Measurements from ENCODE around the gene BTBD18.
A peak's percentile ranks its signal among the peaks of the same experiment; 100 is the strongest.

The BTBD18 gene

DNA sequence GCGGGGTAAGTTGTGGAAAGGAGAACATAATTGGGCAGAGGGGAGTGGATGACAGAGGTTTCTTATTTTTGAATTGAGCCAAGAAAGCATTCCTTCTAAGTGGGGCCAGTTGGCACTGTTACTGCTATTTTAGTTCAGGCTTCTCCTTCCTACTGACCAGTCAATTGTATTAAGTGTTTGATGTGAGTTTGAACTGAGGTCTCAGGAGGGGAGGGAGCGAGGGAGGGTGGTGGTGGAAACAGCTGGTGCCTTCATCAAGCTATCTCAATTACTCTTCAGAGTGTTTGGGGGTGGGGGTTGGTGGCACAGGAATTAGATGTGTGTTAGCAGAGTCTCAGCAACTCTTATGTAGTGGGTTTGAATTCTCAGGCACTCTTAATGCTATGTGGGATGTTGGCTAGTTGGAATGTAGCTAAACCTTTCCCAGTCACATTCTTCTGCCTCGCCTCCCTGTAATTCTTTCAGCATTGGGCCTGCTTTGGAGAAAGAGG lies 24.5 kb upstream of the BTBD18 start:
- peak; percentile 87 for DNase-seq (ENCODE audit: low read depth)

DNA sequence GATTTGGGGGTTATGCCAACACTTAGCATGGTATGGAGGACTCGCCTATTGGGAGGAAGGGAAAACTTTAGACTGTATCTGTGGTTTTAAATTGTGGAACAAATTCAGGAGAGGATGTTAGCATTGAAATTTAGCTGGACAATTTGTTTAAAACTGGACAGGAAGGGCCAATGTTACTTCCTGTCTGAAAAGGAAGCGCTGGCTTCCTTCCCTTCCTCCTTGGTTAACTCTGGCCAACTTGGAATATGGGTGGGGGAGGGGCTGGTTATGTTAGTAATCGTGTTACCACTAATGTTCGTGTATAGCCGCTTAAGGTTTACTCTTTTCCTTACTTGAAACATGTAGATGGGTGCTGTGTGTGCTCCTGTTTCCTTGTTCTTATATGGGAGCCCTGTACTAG lies 23.9 kb upstream of the BTBD18 start:
- no peak for DNase-seq (ENCODE audit: low read depth)

DNA sequence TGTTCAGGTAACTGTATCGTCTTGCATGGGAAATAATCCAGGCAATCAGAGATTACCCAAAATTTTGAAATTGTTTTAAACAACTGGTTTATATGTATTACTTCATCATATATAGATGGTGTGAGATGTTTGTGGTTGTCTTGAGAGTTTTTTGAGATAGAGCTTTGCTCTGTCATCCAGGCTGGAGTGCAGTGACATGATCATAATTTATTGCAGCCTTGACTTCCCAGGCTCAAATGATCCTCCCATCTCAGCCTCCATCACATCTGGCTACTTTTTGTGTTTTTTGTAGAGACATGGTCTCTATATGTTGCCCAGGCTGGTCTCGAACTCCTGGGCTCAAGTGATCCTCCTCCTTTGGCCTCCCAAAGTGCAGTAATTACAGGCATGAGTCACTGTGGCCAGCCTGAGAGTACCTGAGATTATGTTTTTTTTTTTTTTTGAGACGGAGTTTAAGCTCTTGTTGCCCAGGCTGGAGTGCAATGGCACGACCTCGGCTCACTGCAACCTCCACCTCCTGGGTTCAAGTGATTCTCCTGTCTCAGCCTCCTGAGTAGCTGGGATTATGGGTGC lies 21.5 kb upstream of the BTBD18 start:
- DNase-seq (ENCODE audit: low read depth) = no peak

DNA sequence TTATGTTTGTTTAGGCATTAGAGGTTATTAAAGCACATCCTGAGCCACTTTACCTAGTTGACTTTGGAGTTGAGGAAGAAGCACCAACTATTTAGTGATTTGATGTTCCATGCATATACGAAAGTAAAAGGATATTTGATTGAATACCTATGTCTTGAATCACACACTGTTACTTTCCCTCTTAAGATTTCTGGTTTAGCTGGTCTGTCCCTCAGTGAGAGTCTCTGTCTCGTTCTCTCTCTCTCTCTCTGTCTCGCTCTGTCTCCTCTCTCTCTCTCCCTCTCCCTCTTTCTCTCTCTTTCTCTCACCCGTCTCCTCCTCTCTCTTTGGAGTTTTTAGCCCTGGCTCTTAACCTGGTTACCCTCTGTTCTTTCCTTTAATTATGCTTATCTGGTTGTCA lies 20.9 kb upstream of the BTBD18 start:
- peak; percentile 48 for DNase-seq (ENCODE audit: low read depth)

DNA sequence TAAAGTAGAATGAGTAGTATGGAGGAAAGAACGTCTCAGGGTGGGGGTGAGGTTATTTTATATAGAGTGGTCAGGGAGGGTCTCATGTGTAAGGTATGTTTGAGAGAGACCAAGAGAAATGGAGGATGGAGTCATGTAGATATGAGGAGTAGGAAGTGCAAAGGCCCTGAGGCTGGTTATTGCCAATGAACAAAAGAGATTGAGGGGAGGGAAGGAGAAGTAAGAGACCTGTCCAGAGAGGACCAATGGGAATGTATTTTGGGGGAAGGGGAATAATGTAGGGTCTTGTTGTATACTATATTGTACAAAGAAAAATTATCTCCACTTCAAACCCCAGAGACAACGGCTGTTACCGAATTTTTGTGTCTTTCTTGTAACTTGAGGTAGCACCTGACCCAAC lies 19.7 kb upstream of the BTBD18 start:
- DNase-seq (ENCODE audit: low read depth) = no peak

DNA sequence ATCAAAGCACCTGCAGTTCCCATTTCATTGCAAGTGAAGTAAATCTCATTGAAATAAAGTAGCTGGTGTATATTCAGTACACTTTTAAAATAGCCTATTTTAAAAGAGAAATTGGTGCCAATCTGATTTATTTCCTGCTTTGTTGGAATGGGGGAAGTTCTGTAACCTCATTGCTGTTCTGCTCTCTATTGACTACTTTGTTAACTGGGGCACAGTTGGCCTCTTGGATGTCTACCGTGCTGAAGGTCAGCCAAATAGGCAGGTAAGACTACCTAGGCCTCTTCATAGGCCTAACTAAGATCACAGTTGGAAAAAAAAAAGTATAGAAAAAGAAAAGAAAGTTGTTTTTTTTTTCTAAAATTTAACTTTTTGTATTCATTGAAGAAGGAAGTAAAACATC lies 19.2 kb upstream of the BTBD18 start:
- no peak for DNase-seq (ENCODE audit: low read depth)

DNA sequence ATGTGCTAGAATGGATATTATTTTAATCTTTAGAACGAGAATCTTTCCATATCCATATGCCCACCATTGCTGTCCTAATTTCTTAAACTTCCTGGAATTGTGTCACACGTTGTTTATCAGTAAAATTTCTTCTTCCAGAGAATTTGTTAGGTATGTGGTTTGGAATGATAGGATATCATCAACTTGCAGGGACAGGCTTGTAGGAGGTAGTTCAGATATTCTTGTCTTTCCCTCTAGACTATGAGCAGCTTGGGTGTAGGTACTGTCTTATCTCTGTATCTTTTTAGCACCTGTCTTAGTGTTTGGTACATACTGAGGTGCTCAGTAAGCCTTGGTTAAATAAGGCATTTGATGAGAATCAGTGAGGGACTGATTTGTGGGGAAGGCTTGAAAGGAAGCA lies 13.4 kb upstream of the BTBD18 start:
- no peak for DNase-seq (ENCODE audit: low read depth)

DNA sequence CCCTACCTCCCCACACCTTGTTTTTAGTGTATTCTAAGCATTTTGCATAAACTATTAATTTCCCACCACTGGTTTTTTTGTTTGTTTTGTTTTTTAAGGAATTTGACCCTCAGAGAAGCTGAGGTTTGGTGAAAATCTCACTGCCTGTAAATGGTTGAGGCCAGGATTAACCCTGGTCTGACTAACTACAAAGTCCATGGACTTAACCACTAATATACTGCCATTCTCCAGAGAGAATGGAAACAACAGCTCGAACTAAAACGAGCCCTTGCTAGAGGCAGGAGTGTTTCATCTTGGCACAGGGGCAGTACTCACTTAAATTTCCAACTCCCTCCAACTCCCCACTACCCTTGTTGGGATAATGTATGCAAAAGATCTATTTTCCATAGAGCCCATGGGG lies 12.9 kb upstream of the BTBD18 start:
- peak; percentile 35 for DNase-seq (ENCODE audit: low read depth)

DNA sequence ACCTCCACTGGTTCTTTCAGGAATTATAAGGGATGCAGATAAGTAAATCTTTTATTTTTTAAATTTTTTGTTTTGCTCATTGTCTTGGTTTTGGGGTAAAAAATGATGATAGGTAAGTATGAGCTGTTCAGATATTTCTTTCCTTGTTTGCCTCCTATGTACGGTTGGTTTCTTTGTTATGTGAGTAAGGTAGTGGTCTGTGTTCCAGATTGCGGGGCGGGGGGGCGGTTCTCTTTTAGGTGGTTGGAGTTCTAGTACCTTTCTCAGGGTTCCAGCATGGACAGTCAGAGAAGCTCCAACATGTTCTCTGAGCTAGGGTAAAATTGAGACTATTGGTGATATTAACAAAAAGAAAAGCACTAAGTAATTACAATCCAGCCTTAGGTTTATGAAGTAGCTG lies 12.4 kb upstream of the BTBD18 start:
- no peak for DNase-seq (ENCODE audit: low read depth)

DNA sequence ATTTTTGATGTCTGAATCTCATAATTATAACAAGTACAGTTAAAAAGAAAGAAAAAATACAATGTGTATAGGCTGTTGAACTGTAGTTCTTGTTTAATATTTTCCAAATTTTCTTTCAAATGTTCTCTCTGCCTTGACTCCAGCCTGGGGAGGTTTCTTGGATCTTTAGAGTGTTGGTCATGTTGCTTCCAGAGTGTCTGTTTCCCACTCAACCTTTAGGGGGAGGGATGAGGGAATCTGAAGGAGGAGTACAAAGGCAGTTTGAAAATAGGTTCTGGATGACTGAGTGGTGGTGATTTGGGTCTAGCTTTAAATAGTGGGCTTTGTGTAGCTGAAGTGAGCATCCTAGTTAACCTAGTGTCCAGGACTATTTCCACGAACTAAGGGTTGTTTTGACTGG lies 11.9 kb upstream of the BTBD18 start:
- DNase-seq (ENCODE audit: low read depth) = peak; percentile 58

DNA sequence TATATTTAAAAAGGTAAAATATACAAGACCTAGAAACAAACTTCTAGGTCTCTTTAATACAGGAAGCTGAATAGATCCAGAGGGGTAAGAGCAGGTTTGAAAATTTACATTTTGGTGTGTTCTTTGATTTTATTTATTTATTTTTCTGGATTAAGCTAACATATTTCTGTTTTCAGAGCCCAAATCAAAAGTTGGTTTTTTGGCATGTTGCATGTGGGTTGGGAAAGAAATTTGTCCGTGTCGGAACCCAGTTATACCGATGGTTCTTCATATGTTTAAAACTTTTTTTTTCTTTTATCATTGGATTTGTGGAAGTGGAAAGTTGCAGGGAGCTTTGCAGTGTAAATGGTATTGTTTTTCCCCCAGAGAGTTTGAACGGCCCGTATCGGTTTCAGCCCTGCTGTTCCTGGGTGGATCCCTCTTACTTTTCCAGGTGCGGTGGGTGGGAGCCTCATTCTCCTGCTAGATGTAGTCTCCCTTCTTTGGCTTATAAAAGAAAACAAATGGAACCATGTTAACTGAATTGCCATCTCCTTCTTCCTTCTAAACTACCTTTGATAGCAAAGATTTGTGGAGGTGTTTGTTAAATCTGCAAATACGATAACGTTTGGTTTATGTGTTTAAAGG lies 10.7 kb upstream of the BTBD18 start:
- DNase-seq (ENCODE audit: low read depth) = no peak

DNA sequence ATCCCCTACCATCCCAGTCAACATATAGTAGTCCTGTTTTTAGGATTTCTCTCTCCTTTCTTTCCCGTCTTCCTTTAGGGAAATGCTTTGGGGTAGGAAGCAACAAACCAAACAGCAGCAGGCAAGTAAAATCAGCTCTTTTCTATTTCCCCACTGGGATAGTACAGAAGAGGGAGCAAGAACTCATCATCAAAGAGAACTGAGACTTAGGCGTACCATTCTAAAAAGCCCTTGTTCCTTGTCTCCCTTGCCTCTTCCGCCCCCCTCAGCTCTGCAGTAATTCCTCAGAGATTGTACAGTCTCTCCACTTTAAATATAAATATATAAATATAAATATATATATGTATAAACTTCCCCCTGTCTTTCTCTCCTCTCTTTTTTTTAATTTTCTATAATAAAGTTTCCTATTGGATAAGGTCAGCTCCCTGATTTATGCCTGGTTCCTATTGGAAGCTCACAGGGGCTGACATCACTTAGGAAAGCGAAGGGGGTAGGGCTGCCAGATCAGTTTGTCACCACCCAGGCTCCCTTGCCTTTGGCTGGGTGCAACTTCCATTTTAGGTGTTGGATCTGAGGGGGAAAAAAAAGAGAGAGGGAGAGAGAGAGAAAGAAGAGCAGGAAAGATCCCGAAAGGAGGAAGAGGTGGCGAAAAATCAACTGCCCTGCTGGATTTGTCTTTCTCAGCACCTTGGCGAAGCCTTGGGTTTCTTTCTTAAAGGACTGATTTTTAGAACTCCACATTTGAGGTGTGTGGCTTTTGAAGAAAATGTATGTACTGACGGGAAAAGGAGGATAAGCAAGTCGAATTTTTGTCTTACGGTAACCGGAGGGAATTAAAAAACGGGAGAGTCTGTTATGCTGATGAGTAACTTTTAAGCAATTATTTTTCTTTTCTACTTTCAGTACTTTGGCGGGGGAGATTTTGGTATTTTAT lies 9.9 kb upstream of the BTBD18 start, which contains the start of gene CTNND1:
Gene CTNND1, plus strand, starts transcription at position 502 of the 934 bp plus-strand sequence. CDS start 29,677 bp downstream, outside the sequence.
- DNase-seq (ENCODE audit: low read depth) = peak; percentile 98

DNA sequence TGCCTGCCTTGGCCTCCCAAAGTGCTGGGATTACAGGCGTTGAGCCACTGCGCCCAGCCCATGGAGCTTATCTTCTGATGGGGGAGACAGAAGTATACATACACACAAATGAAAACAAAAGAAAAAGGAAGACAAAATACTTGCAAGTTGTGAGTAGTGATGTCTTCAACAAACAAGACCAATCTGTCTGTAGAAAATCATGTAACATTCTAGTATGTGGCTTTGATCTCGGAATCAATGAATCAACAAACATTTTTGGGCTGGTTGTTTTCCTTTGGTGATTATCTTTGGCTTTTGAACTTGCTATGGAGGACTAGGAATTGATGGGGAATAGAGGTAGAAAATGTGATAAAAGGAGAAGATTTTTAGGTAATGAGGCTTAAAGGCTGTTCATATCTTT lies 6.6 kb upstream of the BTBD18 start:
- no peak for DNase-seq (ENCODE audit: low read depth)

DNA sequence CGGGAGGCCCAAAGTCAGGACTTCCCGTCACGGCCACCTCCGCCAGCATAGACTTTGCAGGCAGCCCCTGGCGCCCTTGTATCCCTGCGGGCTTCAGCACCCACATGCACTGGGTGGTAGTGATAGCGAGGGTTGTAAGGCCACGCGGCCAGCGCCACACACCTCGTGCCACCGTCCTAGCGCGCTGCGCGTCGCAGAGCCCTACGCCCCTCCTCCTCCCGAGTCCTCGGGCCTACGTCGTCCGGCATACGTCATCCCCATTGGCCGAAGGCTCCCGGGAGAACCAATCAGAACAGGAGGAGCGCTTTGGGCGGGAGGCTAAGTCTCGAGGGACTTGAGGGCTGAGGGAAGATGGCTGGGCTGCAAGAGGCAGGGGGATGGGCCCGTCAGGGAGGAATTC lies 1.3 kb upstream of the BTBD18 start:
- DNase-seq (ENCODE audit: low read depth) = no peak

DNA sequence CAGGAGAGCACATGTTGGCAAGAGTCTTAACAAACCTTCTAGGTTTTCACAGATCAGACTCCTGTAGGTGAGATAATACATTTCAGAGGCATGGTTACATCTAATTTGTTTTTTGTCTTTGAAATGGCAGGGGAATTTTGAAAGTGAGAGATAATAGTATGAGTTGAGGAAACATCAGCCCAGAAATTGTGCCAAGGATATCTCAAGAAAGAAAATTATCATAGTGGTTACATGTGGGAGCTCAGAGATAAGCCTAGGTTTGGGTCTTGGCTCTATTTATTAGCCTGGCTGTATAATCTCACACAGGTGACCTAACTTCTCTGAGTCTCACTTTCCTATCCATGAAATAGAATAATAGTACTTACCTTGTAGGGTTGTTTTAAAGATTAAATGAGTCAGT lies 443 bp downstream of the BTBD18 start:
- no peak for DNase-seq (ENCODE audit: low read depth)

DNA sequence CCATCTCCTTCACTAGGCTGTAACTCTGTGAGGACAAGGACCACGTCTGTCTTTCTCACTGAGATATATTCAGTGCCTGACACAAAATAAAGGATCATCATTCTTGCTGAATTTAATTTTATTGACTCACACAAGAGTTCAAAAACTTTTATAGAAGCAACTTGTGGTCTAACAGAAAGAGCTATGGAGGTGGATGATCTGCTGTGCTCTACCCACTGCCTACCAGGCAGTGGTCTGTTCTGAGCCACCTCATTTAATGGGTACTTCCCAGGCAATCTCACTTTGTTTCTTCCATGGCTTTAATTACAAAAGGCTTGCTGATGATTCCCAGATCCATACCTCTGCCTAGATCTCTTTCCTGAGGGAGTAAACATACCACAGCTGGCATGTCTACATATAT lies 4.7 kb downstream of the BTBD18 start:
- no peak for DNase-seq (ENCODE audit: low read depth)

DNA sequence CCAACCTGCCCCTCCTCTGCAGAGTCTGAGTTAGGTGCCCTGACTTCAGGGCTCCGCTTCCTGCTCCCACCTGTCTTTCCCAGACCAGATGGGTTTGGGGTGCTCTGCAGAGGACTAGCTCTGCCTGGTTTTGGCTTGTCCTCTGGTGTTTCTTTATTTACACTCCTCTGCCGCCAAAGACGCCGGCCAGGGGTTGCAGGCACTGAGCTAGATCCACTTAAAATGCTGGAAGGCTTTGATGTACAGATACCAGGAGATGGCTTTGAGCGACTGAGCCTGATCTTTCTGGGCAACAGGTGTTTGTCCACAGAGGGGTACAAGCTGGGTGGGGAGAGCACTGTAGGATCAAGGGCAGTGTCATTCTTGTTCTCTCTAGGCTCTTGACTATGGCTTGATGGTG lies 6.4 kb downstream of the BTBD18 start:
- DNase-seq (ENCODE audit: low read depth) = no peak

DNA sequence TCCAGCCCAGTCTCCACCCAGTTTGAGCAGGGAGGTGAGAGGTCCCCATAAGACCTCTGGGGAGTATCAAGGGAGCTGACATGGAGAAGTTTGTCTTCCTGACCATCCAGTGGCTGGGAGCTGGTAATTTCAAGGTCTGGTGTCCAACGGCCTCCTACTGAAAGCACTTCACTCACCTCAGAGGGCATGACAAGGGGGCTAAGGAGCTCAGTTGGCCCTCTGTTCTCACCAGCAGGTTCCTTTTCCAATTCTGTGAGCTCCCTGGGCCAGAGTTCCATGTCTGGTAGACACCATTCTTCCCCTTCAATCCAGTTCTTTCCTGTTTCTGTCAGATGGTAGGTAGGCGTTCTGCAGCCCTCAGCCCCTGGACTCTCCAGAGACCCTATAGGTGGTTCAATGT lies 7.3 kb downstream of the BTBD18 start:
- no peak for DNase-seq (ENCODE audit: low read depth)

DNA sequence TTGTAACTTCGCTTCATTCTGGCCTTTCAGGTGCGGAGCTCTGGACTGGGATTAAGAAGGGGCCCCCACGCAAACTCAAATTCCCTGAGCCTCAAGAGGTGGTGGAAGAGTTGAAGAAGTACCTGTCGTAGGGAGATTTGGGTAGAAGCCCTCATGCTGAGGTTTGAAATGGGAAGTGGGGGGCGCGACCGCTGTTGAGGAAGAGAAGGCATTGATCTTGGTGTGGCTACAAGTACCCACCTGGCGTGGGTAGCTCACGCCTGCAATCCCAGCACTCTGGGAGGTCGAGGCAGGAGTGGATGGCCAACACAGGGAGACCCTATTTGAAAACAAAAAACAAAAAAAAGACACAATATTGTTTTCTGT lies 9.5 kb downstream of the BTBD18 start:
- no peak for DNase-seq (ENCODE audit: low read depth)

DNA sequence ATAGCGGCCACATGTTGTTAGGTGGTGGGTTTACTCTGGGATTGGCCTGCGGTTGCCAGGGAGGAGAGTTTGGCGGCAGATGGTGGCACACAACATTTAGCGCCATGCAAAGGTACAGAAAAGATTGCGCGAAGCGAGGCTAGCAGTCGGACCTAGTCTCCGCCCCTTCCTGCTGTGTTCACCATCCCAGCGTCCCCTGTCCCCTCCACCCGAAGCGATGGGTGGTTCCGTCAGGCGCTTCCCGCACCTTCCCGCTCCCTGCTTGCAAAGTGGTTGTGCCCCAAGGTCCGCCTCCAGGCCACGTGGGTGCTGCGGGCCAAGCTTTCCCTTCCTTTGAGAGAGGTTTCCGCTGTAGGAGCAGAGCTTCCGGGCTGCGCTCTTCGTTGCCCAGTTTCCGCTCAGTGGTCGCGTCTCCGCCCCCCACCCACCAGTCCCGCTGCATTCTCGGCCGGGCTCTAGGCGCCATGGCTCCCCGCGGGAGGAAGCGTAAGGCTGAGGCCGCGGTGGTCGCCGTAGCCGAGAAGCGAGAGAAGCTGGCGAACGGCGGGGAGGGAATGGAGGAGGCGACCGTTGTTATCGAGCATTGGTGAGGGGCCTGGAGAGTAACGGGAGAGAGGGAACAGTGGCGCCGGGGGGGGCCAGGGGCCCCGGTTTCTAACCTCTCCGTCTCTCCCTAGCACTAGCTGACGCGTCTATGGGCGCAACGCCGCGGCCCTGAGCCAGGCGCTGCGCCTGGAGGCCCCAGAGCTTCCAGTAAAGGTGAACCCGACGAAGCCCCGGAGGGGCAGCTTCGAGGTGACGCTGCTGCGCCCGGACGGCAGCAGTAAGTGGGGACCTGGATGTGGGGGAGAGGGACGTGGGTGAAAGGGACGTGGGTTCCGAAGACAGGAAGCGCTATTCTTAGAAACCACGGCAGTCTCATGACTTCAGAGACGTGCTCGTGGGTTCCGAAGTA lies 10.2 kb downstream of the BTBD18 start, which contains the start of gene SELENOH:
Gene SELENOH, plus strand, starts transcription at position 360 of the 955 bp plus-strand sequence. Its CDS starts 105 bp downstream, at position 465.
- DNase-seq (ENCODE audit: low read depth) = peak; percentile 97

DNA sequence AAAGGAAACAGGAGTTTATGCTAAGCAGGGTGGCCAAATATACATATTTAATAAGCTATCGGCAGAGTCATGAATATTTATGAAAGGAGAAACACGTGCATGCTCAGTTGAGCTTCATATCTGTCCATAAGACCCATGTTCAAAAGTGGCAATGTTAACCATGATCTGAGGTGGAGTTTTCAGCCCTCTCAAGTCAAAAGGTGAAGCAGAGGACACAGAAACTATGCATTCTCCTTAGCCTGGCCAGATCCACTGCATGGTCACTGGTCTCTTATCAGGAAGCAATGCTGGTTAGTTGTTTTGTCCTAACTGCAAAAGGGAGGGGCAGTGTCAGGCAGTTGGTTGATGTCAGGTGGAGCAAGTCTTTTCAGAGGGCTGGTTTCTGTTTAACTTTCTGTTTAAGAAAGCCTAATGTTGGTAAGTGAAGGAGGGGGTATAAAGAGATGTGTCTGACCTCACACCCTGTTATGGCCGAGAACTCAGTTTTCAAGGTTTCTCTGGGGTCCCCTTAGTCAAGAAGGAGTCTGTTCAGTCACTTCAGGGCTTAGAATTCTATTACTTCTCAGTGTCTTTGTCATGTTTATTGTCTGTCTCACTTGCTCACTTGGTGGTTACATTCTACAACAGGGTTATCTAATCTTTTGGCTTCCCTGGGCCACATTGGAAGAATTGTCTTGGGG lies 15.9 kb downstream of the BTBD18 start:
- DNase-seq (ENCODE audit: low read depth) = no peak
